GM18951 (cell line): ENCODE data around the gene SCAANT1.

Experiments
- POLR2A ChIP-seq: IDR thresholded peaks from 4 replicates; pipeline ENCODE4 v1.6.1; 2011; ENCODE audit warnings: mild to moderate bottlenecking; ENCODE audit not compliant: insufficient read length, insufficient read depth; ENCODE audit errors: extremely low read depth
- in situ Hi-C: fragments of 300-500 bp; cut with MboI; formaldehyde crosslinking; loops from one replicate; pipeline ENCODE4 v1.12.0; 2022; ENCODE audit warnings: low sequenced_read_pairs, mixed read lengths, inconsistent platforms; ENCODE audit not compliant: unreplicated experiment

SCAANT1 gene

GRCh38 chr3:63946753-63947152 is 34.6 kb upstream of the SCAANT1 start:
- TF ChIP-seq POLR2A, result no peak
- in situ Hi-C loops, result no loop called here

DNA sequence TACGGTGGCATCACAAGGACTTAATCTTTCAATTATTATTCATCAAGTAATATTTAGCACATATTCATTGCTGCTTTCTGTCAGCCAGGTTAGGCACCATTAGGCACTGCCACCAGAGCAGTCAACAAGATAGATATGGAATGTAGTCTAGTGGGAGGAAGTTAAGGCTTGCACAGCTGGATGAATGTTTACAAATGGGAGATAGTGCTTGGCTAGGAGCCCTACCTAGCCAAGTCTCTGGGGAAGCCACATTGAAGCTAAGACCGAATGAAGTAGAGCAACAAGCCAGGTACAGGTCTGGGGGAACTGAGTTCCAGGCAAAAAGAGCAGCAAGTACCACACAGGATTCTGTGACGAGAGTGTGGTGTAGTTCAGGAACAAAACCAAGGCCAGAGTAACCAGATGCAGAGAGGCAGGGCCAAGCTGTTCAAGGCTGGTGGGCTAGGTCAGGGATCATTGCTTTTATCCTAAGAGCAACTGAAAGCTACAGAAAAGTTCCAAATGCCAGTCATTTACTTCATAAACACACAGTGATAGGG is 33.4 kb upstream of the SCAANT1 start:
- no peak for TF ChIP-seq POLR2A
- in situ Hi-C loops, result no loop called here

GRCh38 chr3:63943678-63944077 is 31.5 kb upstream of the SCAANT1 start:
- in situ Hi-C loops, result no loop called here
- TF ChIP-seq POLR2A, result no peak

DNA sequence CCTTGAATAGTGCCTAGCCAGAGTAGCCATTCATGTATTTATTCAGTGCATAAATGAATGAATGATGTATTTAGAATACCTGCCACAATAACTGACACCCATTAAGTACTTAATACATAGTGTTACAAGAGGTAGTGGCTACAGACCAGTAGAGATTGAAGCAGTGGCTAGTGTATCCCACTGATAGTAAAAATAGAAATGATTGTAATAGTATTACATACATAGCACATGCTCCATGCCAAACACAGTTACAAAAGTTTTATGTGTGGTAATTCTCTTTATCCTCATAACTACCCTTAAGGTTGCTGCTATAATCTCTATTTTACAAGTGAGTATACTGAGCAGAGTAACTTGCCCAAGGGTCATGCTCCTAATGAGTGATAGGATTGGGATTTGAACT is 30.3 kb upstream of the SCAANT1 start:
- no peak for TF ChIP-seq POLR2A
- in situ Hi-C loops, result no loop called here

GRCh38 chr3:63940389-63940757 is 28.2 kb upstream of the SCAANT1 start:
- in situ Hi-C loops, result no loop called here
- TF ChIP-seq POLR2A, result no peak

DNA sequence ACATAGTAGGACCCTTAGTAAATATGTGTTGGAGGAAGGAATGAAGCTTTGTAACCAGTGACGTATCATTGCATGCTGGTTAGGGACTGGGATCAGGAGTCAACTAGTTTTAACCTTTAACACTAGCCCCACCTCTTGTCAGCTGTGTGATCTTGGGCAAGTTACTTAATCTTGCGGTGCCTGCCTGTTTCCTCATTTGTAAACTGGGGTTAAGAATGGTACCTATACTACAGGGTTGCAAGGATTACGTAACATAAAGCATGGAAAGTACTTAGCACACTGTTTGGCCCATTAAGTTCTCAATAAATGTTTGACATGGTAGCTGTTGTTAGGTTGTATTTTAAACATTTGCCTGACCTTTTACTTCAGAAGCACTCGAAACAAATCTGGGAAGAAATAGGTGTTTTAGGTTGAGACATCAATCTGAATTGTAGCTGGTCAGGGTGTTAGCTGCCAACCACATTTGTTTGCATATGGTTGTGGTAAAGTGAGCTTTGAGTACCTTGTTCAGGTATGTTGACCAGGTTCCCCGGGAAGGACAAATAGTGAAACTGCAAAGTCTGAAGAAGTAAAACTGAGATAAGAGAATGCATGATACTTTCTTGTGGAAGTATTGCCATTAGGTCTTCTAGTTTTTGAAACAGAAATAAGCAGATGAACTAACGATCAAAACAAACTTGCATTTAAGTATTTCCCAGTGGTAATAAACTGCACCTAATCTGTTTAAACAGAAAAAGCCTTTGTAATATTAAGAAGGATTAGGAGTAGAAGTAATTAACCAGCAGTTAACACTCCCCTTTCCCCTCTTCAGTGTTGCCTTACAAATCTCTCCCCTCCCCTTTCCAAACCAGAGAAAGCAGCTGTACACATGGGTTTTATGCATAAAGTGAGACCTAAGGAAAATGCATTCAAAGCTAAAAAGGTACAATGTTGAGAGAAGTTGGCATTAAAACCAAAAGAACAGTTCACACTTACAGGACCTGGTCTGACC is 25.8 kb upstream of the SCAANT1 start:
- in situ Hi-C loops, result no loop called here
- TF ChIP-seq POLR2A, result no peak

DNA sequence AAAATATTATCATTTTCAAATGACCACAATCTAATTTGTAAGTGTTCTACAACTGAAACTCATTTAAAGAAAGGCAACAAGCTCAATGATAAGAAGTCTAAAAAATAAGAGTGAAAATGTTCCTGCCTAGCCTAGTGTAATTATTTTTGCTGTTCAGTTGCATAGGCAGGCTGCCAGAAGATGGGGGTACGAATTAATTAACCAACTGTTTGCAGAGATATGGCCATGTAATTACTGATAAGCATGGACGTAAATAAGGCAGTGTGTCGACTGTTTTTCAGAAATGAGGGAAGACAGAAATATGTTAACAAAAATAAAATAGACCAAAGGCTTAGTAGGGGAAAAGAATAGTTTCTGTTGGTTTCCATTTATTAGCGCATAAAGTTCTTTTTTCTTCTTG is 24.7 kb upstream of the SCAANT1 start:
- in situ Hi-C loops, result no loop called here
- TF ChIP-seq POLR2A, result no peak

DNA sequence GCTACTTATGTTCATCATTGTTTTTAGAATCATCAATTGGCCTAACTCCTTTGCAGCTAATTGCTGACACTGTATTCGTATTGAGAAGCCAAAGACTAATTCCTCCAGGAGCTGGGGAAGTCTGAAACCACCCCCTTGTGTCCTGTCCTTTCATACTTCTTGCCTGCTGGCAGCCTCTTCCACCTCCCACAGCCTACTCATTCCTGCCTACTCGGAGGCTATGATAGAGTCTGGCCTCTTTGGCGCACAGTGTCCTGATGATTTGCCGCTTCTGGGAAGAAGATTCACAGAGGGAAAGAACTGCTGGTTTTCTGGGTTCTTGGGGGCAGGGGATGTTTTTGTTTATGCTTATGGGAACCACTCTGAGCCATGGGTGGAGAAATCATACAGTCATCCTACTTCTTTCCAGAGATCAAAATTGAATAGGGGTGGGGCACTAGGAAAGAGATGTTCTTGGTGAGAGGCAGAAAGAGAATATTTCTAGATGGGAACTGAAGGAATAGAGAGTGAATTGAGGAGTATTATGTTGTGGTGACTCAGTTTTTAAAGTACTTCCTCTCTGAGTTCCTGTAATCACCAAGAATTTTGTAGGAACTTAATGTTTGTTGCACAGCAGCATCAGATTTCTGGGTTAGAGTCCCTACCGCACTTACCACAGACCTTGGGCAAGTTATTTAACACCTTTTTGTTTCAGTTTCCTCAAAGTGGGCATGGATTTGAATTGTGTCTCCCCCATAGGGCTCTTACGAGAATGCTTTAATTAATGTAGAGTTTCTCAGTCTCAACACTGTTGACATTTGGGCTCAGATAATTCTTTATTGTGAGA is 22.1 kb upstream of the SCAANT1 start:
- no peak for TF ChIP-seq POLR2A
- in situ Hi-C loops, result no loop called here

GRCh38 chr3:63933459-63933858 is 21.3 kb upstream of the SCAANT1 start:
- in situ Hi-C loops, result no loop called here

DNA sequence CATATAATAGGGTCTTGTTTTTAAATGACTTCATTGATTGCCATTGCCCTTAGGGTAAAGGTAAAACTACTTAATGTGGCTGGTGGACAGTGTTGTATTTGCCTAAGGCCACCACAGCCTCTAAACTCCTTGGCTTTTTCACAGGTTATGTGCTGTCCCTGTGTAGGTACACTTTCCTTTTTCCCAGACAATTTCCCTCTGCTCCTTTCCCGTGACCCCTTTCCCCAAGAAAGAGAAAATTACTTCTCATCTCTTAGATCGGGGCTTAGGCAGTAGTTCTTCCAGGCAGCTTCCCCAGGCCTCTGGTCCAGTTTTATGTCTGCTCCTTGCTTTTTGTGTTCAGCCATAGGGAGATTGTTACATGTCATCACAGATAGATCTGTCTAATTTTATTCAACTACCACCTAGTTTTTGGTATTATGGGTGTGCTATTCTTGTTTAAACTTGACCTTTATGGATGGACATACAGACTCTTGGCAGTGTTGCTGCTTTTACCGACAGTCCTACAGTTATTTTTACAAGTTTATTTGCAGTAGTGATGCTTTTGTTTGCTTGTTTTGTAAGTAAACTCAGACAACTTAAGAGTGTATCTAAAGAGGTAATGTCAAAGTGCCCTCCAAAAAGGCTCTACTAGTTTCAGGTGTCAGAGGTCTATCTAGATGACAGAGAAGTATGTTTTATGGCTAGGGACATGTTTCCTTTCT is 20.5 kb upstream of the SCAANT1 start:
- in situ Hi-C loops, result no loop called here
- no peak for TF ChIP-seq POLR2A

More at GRCh38 chr3:63933459-63933858, 21.3 kb upstream of the SCAANT1 start:
- no peak for TF ChIP-seq POLR2A

DNA sequence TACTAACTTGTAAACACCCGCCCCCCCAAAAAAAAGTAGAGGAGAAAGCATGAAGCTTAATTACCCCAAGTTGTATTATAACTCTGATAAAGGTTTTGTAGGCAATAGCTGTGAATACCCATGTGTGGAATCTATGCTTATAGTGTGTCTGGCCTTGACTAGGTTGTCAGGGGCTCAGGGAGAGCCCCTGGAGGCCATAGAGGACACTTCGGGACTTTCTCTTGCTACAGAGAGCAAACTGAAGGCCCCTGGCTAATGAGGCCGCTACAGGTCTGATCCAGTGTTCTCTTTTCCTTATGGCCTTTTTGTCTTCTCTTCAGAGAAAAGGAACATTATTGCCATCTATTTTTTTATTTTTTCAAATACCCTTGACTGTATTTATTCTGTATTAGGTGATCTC is 19.1 kb upstream of the SCAANT1 start:
- TF ChIP-seq POLR2A, result no peak
- in situ Hi-C loops, result no loop called here

DNA sequence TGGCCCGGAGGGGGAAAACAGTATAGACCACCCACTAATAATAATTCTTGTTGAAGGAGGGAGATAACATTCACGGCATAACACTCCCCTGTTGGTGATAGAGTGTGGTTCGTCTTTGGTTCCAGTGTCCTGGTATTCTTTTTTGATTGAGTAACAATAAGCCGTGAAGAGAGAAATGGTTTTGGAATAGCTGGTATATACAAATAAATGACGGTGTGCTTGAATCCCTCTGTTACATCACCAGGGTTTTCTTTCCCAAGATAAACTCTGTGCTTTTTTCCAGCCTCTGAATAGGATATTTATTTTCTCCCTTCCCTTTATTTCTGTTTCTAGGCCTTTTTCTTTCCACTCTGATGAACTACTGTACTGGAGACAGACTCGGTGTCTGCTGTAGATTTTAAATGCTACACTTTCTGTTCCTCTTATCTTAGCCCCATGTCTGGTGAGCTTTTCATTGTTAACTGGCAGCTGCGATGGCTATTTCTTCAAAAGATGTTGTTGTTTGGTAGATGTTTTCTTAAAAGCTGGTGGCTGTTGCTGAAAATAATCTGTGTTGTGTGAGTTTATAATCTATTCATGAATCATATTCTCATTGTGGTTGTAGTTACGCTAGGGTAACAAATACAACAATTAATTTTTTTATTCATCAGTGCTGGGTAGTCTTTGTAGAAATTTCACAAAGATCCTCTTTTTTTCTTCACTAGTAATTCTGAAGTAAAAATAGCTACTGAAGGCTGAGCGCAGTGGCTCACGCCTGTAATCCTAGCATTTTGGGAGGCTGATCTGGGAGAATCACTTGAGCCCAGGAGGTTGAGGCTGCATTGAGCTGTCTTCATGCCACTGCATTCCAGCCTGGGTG is 15.5 kb upstream of the SCAANT1 start:
- TF ChIP-seq POLR2A, result no peak
- in situ Hi-C loops, result no loop called here
